WTC11 (cell line): ENCODE measurements around the gene QKI. TPM values are rescaled to one million over a fixed set of nuclear protein-coding genes. Genes with fewer than 3 reads are reported as not detected.

ENCODE experiments used
- ATAC-seq: fragments of 200-7000 bp; cut with Tn5 transposase; 2 replicates; pipeline ENCODE4 v1.10.0; 2021; ENCODE audit warnings: mild to moderate bottlenecking, moderate library complexity
- CTCF ChIA-PET: fragments of 300-600 bp; sonication (Branson Sonifier 250); formaldehyde crosslinking; loops from one replicate; lab custom pipeline; 2021; ENCODE audit warnings: antibody characterized with exemption; lab: Charles Lee
- POLR2A ChIA-PET: fragments of 350-600 bp; sonication (Branson Sonifier 250); formaldehyde crosslinking; loops from one replicate; lab custom pipeline; 2021; ENCODE audit warnings: antibody characterized with exemption; lab: Charles Lee
- DNase-seq: peaks from one replicate; pipeline ENCODE4 v3.0.0; 2021; ENCODE audit warnings: low spot score
- H3K27ac Mint-ChIP-seq: 2 replicates; pipeline ENCODE4 v1.8.0; 2021; ENCODE audit warnings: mixed read lengths
- H3K27me3 Mint-ChIP-seq: 2 replicates; pipeline ENCODE4 v1.8.0; 2021; ENCODE audit warnings: low read depth, mild to moderate bottlenecking, moderate library complexity, mixed read lengths
- H3K36me3 Mint-ChIP-seq: 2 replicates; pipeline ENCODE4 v1.8.0; 2021; ENCODE audit warnings: mixed read lengths
- H3K4me1 Mint-ChIP-seq: 2 replicates; pipeline ENCODE4 v1.8.0; 2022; ENCODE audit warnings: mixed read lengths
- H3K4me3 Mint-ChIP-seq: 2 replicates; pipeline ENCODE4 v1.8.0; 2021; ENCODE audit warnings: mild to moderate bottlenecking, moderate library complexity, mixed read lengths
- H3K9me3 Mint-ChIP-seq: 2 replicates; pipeline ENCODE4 v1.8.0; 2021; ENCODE audit warnings: mixed read lengths
- AR ChIP-seq: fragments of 250-450 bp; sonication (Bioruptor Pico); IDR thresholded peaks from 2 replicates; pipeline ENCODE4 v1.9.0; 2021; ENCODE audit warnings: mild to moderate bottlenecking
- ATF1 ChIP-seq: sonication (generic); formaldehyde crosslinking; IDR thresholded peaks from 2 replicates; pipeline ENCODE4 v1.8.1; 2023; ENCODE audit warnings: mild to moderate bottlenecking, moderate library complexity, missing genetic modification reagents
- E2F5 ChIP-seq: sonication (generic); formaldehyde crosslinking; IDR thresholded peaks from 2 replicates; pipeline ENCODE4 v1.8.1; 2022; ENCODE audit warnings: mild to moderate bottlenecking, moderate library complexity, missing genetic modification reagents
- ETV6 ChIP-seq: sonication (generic); formaldehyde crosslinking; IDR thresholded peaks from 2 replicates; pipeline ENCODE4 v1.8.1; 2022; ENCODE audit warnings: mild to moderate bottlenecking, missing genetic modification reagents
- KAT7 ChIP-seq: sonication (generic); formaldehyde crosslinking; IDR thresholded peaks from 2 replicates; pipeline ENCODE4 v1.8.1; 2023; ENCODE audit warnings: missing genetic modification reagents, mild to moderate bottlenecking, borderline replicate concordance
- NFATC4 ChIP-seq: fragments of 250-450 bp; sonication (Bioruptor Pico); IDR thresholded peaks from 2 replicates; pipeline ENCODE4 v1.9.0; 2021; ENCODE audit warnings: mild to moderate bottlenecking
- NFYB ChIP-seq: sonication (generic); formaldehyde crosslinking; conservative IDR thresholded peaks from 2 replicates; pipeline ENCODE4 v1.8.0; 2022; ENCODE audit warnings: low read depth, missing genetic modification reagents
- NR1H2 ChIP-seq: sonication (generic); formaldehyde crosslinking; IDR thresholded peaks from 2 replicates; pipeline ENCODE4 v1.9.0; 2021; ENCODE audit warnings: mild to moderate bottlenecking, moderate library complexity, missing genetic modification reagents
- SMAD4 ChIP-seq: sonication (generic); formaldehyde crosslinking; IDR thresholded peaks from 2 replicates; pipeline ENCODE4 v1.8.0; 2022; ENCODE audit warnings: mild to moderate bottlenecking, missing genetic modification reagents
- USF1 ChIP-seq: sonication (generic); formaldehyde crosslinking; IDR thresholded peaks from 2 replicates; pipeline ENCODE4 v1.8.0; 2022; ENCODE audit warnings: mild to moderate bottlenecking, missing genetic modification reagents
- USF2 ChIP-seq: sonication (generic); formaldehyde crosslinking; IDR thresholded peaks from 2 replicates; pipeline ENCODE4 v1.8.1; 2023; ENCODE audit warnings: mild to moderate bottlenecking, missing genetic modification reagents, moderate library complexity
- ZBTB21 ChIP-seq: sonication (generic); formaldehyde crosslinking; IDR thresholded peaks from 2 replicates; pipeline ENCODE4 v1.8.1; 2023; ENCODE audit warnings: mild to moderate bottlenecking, missing genetic modification reagents, borderline replicate concordance
- ZNF138 ChIP-seq: sonication (generic); formaldehyde crosslinking; conservative IDR thresholded peaks from 2 replicates; pipeline ENCODE4 v1.8.1; 2022; ENCODE audit warnings: mild to moderate bottlenecking, moderate library complexity, missing genetic modification reagents
- ZNF396 ChIP-seq: fragments of 250-450 bp; sonication (Bioruptor Pico); IDR thresholded peaks from 2 replicates; pipeline ENCODE4 v1.8.0; 2021; ENCODE audit warnings: mild to moderate bottlenecking, moderate library complexity, borderline replicate concordance
- ZNF423 ChIP-seq: fragments of 250-450 bp; sonication (Bioruptor Pico); IDR thresholded peaks from 2 replicates; pipeline ENCODE4 v2.1.2; 2022; ENCODE audit warnings: mild to moderate bottlenecking, moderate library complexity
- total RNA-seq: library from RNA; stranded (reverse); gene quantifications from 3 replicates; pipeline ENCODE4 v1.2.3, GENCODE V29; 2021

QKI gene
- total RNA-seq, 1 experiment from 2014 or later = 145 TPM

- no peak for TF ChIP-seq USF1 (CRISPR knock-in tag)
- TF ChIP-seq NR1H2 (CRISPR knock-in tag) = no peak
- TF ChIP-seq ATF1 = no peak
- TF ChIP-seq E2F5 (CRISPR knock-in tag) = no peak
Measured at GRCh38 chr6:163513003-163513402, 98.5 kb downstream of the QKI start (continued).

- H3K4me1 Mint-ChIP-seq = peaks cover 29% of the 10 kb centered on the region
- no peak for TF ChIP-seq KAT7 (CRISPR knock-in tag)
- TF ChIP-seq AR (CRISPR knock-in tag) = no peak
- TF ChIP-seq ZBTB21 (CRISPR knock-in tag) = no peak
- no peak for TF ChIP-seq ETV6 (CRISPR knock-in tag)
- POLR2A ChIA-PET = no interaction called here
- no peaks in the 10 kb centered on the region for H3K27me3 Mint-ChIP-seq
- H3K27ac Mint-ChIP-seq = no peak overlapping the region; the same call in 1 of the 2 replicates
- ATAC-seq (peak; percentile 52), DNase-seq (no peak)
- no peaks in the 10 kb centered on the region for H3K9me3 Mint-ChIP-seq
- H3K36me3 Mint-ChIP-seq = peaks cover 2% of the 10 kb centered on the region; the same call in 1 of the 2 replicates
- no peak overlapping the region for H3K4me3 Mint-ChIP-seq
- CTCF ChIA-PET = no interaction called here
Measured at GRCh38 chr6:163513570-163514166, 99.2 kb downstream of the QKI start.

- no peak for TF ChIP-seq USF2 (CRISPR knock-in tag)
- Mint-ChIP-seq H3K27me3 (no peaks in the 10 kb centered on the region), H3K9me3 (no peaks in the 10 kb centered on the region), H3K4me1 (peaks cover 40% of the 10 kb centered on the region), H3K27ac (peak overlapping the region; percentile 83; the same call in 1 of the 2 replicates), H3K36me3 (no peaks in the 10 kb centered on the region), H3K4me3 (no peak overlapping the region)
- DNase-seq = no peak
- POLR2A ChIA-PET = no interaction called here
- CTCF ChIA-PET = no interaction called here
- no peak; the same call in 1 of the 2 replicates for ATAC-seq
Measured at GRCh38 chr6:163516908-163517307, 102.4 kb downstream of the QKI start.

- Mint-ChIP-seq H3K36me3 (no peaks in the 10 kb centered on the region), H3K4me3 (no peak overlapping the region), H3K27me3 (no peaks in the 10 kb centered on the region), H3K4me1 (peaks cover 36% of the 10 kb centered on the region), H3K27ac (no peak overlapping the region), H3K9me3 (no peaks in the 10 kb centered on the region)
- no peak for TF ChIP-seq ZNF138 (CRISPR knock-in tag)
- TF ChIP-seq USF1 (CRISPR knock-in tag) = no peak
- TF ChIP-seq ZNF396 (CRISPR knock-in tag) = no peak
- TF ChIP-seq ZNF423 (CRISPR knock-in tag) = no peak
- TF ChIP-seq SMAD4 = no peak
- no peak for TF ChIP-seq USF2 (CRISPR knock-in tag)
- TF ChIP-seq NFATC4 (CRISPR knock-in tag) = no peak
- no peak for TF ChIP-seq NFYB
- ChIA-PET CTCF (no interaction called here), POLR2A (no interaction called here)
- DNase-seq (no peak), ATAC-seq (no peak)
Measured at GRCh38 chr6:163520956-163521355, 106.4 kb downstream of the QKI start.
